GM23248 (cell line): ENCODE data around the gene WTAP. TPM values are rescaled to one million over a fixed set of nuclear protein-coding genes. Genes with fewer than 3 reads are reported as not detected.

Experiments
- DNase-seq: peaks from one replicate; pipeline ENCODE4 v3.0.0-alpha.2; 2015
- H2AFZ ChIP-seq: fragments of 200-600 bp; sonication (generic); 2 replicates; pipeline ENCODE4 v1.6.1; 2016; ENCODE audit warnings: antibody characterized with exemption
- H3F3A ChIP-seq: fragments of 200-600 bp; sonication (generic); 2 replicates; pipeline ENCODE4 v1.6.1; 2016; ENCODE audit warnings: mild to moderate bottlenecking, antibody characterized with exemption, mixed run types; ENCODE audit not compliant: insufficient read depth
- H3K27ac ChIP-seq: fragments of 200-600 bp; sonication (generic); 2 replicates; pipeline ENCODE4 v1.5.1; 2016; ENCODE audit warnings: mild to moderate bottlenecking
- H3K27me3 ChIP-seq: fragments of 200-600 bp; sonication (generic); replicated peaks from 2 replicates; pipeline ENCODE4 v1.6.1; 2016; ENCODE audit warnings: mild to moderate bottlenecking; ENCODE audit not compliant: insufficient read depth
- H3K36me3 ChIP-seq: fragments of 200-600 bp; sonication (generic); 2 replicates; pipeline ENCODE4 v1.6.1; 2016; ENCODE audit warnings: low read depth, mild to moderate bottlenecking
- H3K4me1 ChIP-seq: fragments of 200-600 bp; sonication (generic); 2 replicates; pipeline ENCODE4 v1.6.1; 2016; ENCODE audit warnings: mild to moderate bottlenecking; ENCODE audit not compliant: insufficient read depth
- H3K4me2 ChIP-seq: fragments of 200-600 bp; sonication (generic); one replicate; pipeline ENCODE4 v1.6.1; 2016; ENCODE audit warnings: mild to moderate bottlenecking; ENCODE audit not compliant: unreplicated experiment
- H3K4me3 ChIP-seq: fragments of 200-600 bp; sonication (generic); 2 replicates; pipeline ENCODE4 v1.5.1; 2016; ENCODE audit warnings: mild to moderate bottlenecking
- H3K79me2 ChIP-seq: fragments of 200-600 bp; sonication (generic); 2 replicates; pipeline ENCODE4 v1.6.1; 2016; ENCODE audit warnings: mild to moderate bottlenecking; ENCODE audit not compliant: insufficient read depth
- H3K9ac ChIP-seq: fragments of 200-600 bp; sonication (generic); 2 replicates; pipeline ENCODE4 v1.6.1; 2016; ENCODE audit warnings: mild to moderate bottlenecking
- H3K9me2 ChIP-seq: fragments of 200-600 bp; sonication (generic); 2 replicates; pipeline ENCODE4 v1.6.1; 2016; ENCODE audit warnings: mixed run types, mild to moderate bottlenecking, moderate library complexity; ENCODE audit not compliant: insufficient read depth
- H3K9me3 ChIP-seq: fragments of 200-600 bp; sonication (generic); one replicate; pipeline ENCODE4 v1.6.1; 2017; ENCODE audit warnings: low read depth
- H4K20me1 ChIP-seq: fragments of 200-600 bp; sonication (generic); 2 replicates; pipeline ENCODE4 v1.6.0; 2016; ENCODE audit not compliant: insufficient read depth
- EZH2 ChIP-seq: fragments of 200-600 bp; sonication (generic); IDR thresholded peaks from 2 replicates; pipeline ENCODE4 v1.6.1; 2018; ENCODE audit warnings: antibody characterized with exemption, mild to moderate bottlenecking; ENCODE audit not compliant: insufficient read depth, poor library complexity, severe bottlenecking
- EZH2phosphoT487 ChIP-seq: fragments of 200-600 bp; sonication (generic); IDR thresholded peaks from 2 replicates; pipeline ENCODE4 v1.6.1; 2018; ENCODE audit warnings: antibody characterized with exemption, moderate library complexity, mild to moderate bottlenecking, low read depth; ENCODE audit not compliant: insufficient read depth
- WGBS, 2 experiments: methylation state at CpG; one replicate each; pipeline ENCODE4 v1.1.6; 2015 to 2017; ENCODE audit warnings: low lambda C conversion rate in 2 of 2, low coverage in 1 of 2; ENCODE audit errors: missing lambda C conversion rate in 2 of 2; 5-methylcytosine and 5-hydroxymethylcytosine counted together
- in situ Hi-C: fragments of 300-500 bp; cut with MboI; formaldehyde crosslinking; loops from 2 replicates; pipeline ENCODE4 v1.15.0; 2020
- polyA plus RNA-seq: library from polyadenylated mRNA; unstranded; fragments of >200 nt; fragmentation: Nextera tagmentation; extraction: Ambion mirVana; gene quantifications from 2 replicates; pipeline ENCODE4 v1.2.1, GENCODE V29; 2016
- total RNA-seq: library from RNA; depleted of rRNA; stranded (reverse); fragments of >200 nt; shearing (Covaris generic); gene quantifications from 2 replicates; pipeline ENCODE4 v1.2.3, GENCODE V29; 2014

The WTAP gene
- total and polyA plus RNA-seq, 2 experiments from 2014 or later = 64.8 to 87.8 TPM

GRCh38 chr6:159736908-159737307 is 9.6 kb downstream of the WTAP start:
- Histone ChIP-seq H3K36me3 (peaks cover 37% of the 10 kb centered on the region), H2AFZ (no peak overlapping the region), H3K4me3 (no peak overlapping the region), H3K4me1 (no peaks in the 10 kb centered on the region), H3F3A (no peaks in the 10 kb centered on the region), H4K20me1 (peaks cover 15% of the 10 kb centered on the region), H3K79me2 (peaks cover 100% of the 10 kb centered on the region), H3K27me3 (no peaks in the 10 kb centered on the region), H3K9me3 (no peaks in the 10 kb centered on the region), H3K9ac (no peak overlapping the region), H3K27ac (no peak overlapping the region), H3K9me2 (no peaks in the 10 kb centered on the region), H3K4me2 (no peak overlapping the region)
- no peak for TF ChIP-seq EZH2phosphoT487
- TF ChIP-seq EZH2 = no peak
- 96 to 100% methylated on average over 7 of the region's 7 CpGs for WGBS, 2 experiments
- in situ Hi-C loops = no loop called here
- DNase-seq = no peak

GRCh38 chr6:159739341-159739740 is 12.0 kb downstream of the WTAP start:
- Histone ChIP-seq H3K4me2 (no peak overlapping the region), H3K9me3 (no peaks in the 10 kb centered on the region), H3K36me3 (peaks cover 62% of the 10 kb centered on the region), H3K27me3 (no peaks in the 10 kb centered on the region), H3F3A (no peaks in the 10 kb centered on the region), H3K4me3 (no peak overlapping the region), H3K4me1 (no peaks in the 10 kb centered on the region), H3K9ac (0 out of 2 replicates have a peak overlapping the region, but pooled peaks have one; percentile 2), H4K20me1 (peaks cover 15% of the 10 kb centered on the region), H2AFZ (no peak overlapping the region), H3K79me2 (peaks cover 100% of the 10 kb centered on the region), H3K9me2 (no peaks in the 10 kb centered on the region), H3K27ac (no peak overlapping the region)
- TF ChIP-seq EZH2 (no peak), EZH2phosphoT487 (no peak)
- DNase-seq = no peak
- in situ Hi-C loops = no loop called here
- WGBS, 2 experiments = 61 to 69% methylated on average over 3 of the region's 3 CpGs

GRCh38 chr6:159742165-159742564 is 14.9 kb downstream of the WTAP start:
- in situ Hi-C loops = no loop called here
- WGBS, 2 experiments = 96 to 100% methylated on average over 1 of the region's 1 CpG
- H3K79me2 ChIP-seq = peaks cover 100% of the 10 kb centered on the region

GRCh38 chr6:159745081-159745480 is 17.8 kb downstream of the WTAP start:
- H3K27me3 ChIP-seq = no peaks in the 10 kb centered on the region
- no peaks in the 10 kb centered on the region for H3K9me3 ChIP-seq
- no peak overlapping the region for H2AFZ ChIP-seq
- H3F3A ChIP-seq = peaks cover 6% of the 10 kb centered on the region; the same call in 1 of the 2 replicates
- no peaks in the 10 kb centered on the region for H4K20me1 ChIP-seq
- no peak overlapping the region for H3K4me2 ChIP-seq
- peaks cover 99% of the 10 kb centered on the region for H3K79me2 ChIP-seq
- H3K36me3 ChIP-seq = peaks cover 95% of the 10 kb centered on the region
- TF ChIP-seq EZH2 = no peak
- no peak for TF ChIP-seq EZH2phosphoT487
- H3K9ac ChIP-seq = no peak overlapping the region
- no peaks in the 10 kb centered on the region for H3K4me1 ChIP-seq
- DNase-seq = no peak
- H3K4me3 ChIP-seq = no peak overlapping the region
- in situ Hi-C loops = no loop called here
- no peak overlapping the region for H3K27ac ChIP-seq
- WGBS, 2 experiments = 84 to 85% methylated on average over 7 of the region's 7 CpGs
- H3K9me2 ChIP-seq = no peaks in the 10 kb centered on the region

More at GRCh38 chr6:159742165-159742564, 14.9 kb downstream of the WTAP start:
- no peak overlapping the region for H3K4me2 ChIP-seq
- no peaks in the 10 kb centered on the region for H3K4me1 ChIP-seq
- TF ChIP-seq EZH2 (no peak), EZH2phosphoT487 (no peak)
- no peaks in the 10 kb centered on the region for H3K27me3 ChIP-seq
- H3K9me3 ChIP-seq = no peaks in the 10 kb centered on the region
- H3K36me3 ChIP-seq = peaks cover 90% of the 10 kb centered on the region
- no peak overlapping the region for H3K27ac ChIP-seq
- 0 out of 2 replicates have a peak, but pooled peaks cover 8% of the 10 kb centered on the region for H4K20me1 ChIP-seq
- no peaks in the 10 kb centered on the region for H3K9me2 ChIP-seq
- DNase-seq = no peak
- peaks cover under 1% of the 10 kb centered on the region; the same call in 1 of the 2 replicates for H3F3A ChIP-seq
- no peak overlapping the region for H3K4me3 ChIP-seq
- no peak overlapping the region for H3K9ac ChIP-seq
- H2AFZ ChIP-seq = no peak overlapping the region
